HUES64 (cell line): Measurements from ENCODE around the gene OXGR1.
"Not testable (repeated sequence)": the region's sequence is repeated elsewhere in the genome, so short reads cannot be mapped to it uniquely, and the experiment has no call there.

ENCODE experiments used
- H3K27ac ChIP-seq: 2 replicates; pipeline ENCODE4 v1.7.0; 2013; ENCODE audit warnings: low read depth, low read length, inconsistent platforms
- H3K27me3 ChIP-seq: 2 replicates; pipeline ENCODE4 v1.6.1; 2013; ENCODE audit warnings: mild to moderate bottlenecking, low read length; ENCODE audit not compliant: insufficient read depth
- H3K36me3 ChIP-seq: 2 replicates; pipeline ENCODE4 v1.6.1; 2013; ENCODE audit warnings: mild to moderate bottlenecking, low read length; ENCODE audit not compliant: insufficient read depth
- H3K4me1 ChIP-seq: 2 replicates; pipeline ENCODE4 v1.6.1; 2013; ENCODE audit warnings: mild to moderate bottlenecking, low read length, moderate library complexity; ENCODE audit not compliant: insufficient read depth
- H3K4me3 ChIP-seq: 2 replicates; pipeline ENCODE4 v1.5.1; 2013; ENCODE audit warnings: mild to moderate bottlenecking, low read length, moderate library complexity
- H3K9ac ChIP-seq: 2 replicates; pipeline ENCODE4 v1.6.1; 2013; ENCODE audit warnings: mild to moderate bottlenecking, low read depth, low read length
- H3K9me3 ChIP-seq: 2 replicates; pipeline ENCODE4 v1.6.1; 2013; ENCODE audit warnings: low read depth, low read length; ENCODE audit not compliant: insufficient read depth
- WGBS: fragments of 150-250, 120-280 bp; methylation state at CpG from one replicate; pipeline ENCODE4 v1.1.7; 2013; ENCODE audit warnings: missing lambda C conversion rate; 5-methylcytosine and 5-hydroxymethylcytosine counted together

OXGR1 gene

DNA sequence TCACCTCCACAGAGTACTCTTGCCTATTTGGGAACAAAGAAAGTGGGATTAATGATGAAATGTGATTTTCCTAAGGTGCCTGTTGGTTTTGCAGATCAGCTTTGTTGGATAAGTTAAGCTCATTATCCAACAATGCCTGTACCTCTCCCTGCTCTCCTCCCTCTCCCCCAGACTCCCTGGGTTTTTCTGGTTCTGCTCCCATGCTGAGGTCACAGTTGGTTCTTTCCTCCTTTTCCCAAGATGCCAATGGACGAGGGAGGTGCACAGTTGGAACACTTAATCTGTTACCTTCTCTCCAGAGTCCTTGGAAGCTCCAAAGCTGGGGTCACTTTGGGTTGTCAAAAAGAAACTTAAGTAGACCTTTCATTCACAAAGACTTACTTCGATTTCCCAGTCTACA is 1.6 kb downstream of the OXGR1 start:
- Histone ChIP-seq H3K9ac (no peak overlapping the region), H3K36me3 (no peaks in the 10 kb centered on the region), H3K4me3 (no peak overlapping the region), H3K27ac (no peak overlapping the region), H3K27me3 (peaks cover 57% of the 10 kb centered on the region), H3K4me1 (no peaks in the 10 kb centered on the region), H3K9me3 (no peaks in the 10 kb centered on the region)
- WGBS: 69% methylated on average over 1 of the region's 2 CpGs

GRCh38 chr13:96991072-96991471 is 3.2 kb downstream of the OXGR1 start:
- 100% methylated on average over 3 of the region's 3 CpGs for WGBS
- no peak overlapping the region for H3K27ac ChIP-seq
- no peaks in the 10 kb centered on the region for H3K36me3 ChIP-seq
- no peaks in the 10 kb centered on the region for H3K4me1 ChIP-seq
- peaks cover 41% of the 10 kb centered on the region for H3K27me3 ChIP-seq
- no peak overlapping the region for H3K9ac ChIP-seq
- H3K9me3 ChIP-seq: no peaks in the 10 kb centered on the region
- H3K4me3 ChIP-seq: no peak overlapping the region

DNA sequence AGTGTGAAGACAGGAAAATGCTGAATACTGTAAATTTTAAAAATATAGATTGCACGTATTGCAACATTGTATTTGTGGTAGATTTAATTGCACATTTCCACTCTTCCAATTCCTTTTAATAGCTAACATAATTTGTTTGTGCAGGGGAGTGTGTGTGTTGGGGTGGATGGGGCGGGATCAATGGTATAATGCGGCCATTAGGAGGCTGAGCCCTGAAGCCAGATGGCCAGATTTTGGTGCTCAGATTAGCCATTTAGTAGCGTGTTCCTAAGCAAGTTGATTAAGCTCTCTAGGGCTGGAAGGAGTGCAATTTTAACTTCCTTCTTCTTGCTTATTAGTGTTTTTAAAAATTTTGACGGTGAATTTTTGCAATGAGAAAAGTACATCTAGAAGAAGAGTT is 5.8 kb downstream of the OXGR1 start:
- H3K4me1 ChIP-seq: no peaks in the 10 kb centered on the region
- H3K4me3 ChIP-seq: no peak overlapping the region
- no peaks in the 10 kb centered on the region for H3K36me3 ChIP-seq
- no peak overlapping the region for H3K9ac ChIP-seq
- peaks cover 15% of the 10 kb centered on the region for H3K27me3 ChIP-seq
- H3K9me3 ChIP-seq: no peaks in the 10 kb centered on the region
- 94% methylated on average over 4 of the region's 5 CpGs for WGBS
- H3K27ac ChIP-seq: no peak overlapping the region

DNA sequence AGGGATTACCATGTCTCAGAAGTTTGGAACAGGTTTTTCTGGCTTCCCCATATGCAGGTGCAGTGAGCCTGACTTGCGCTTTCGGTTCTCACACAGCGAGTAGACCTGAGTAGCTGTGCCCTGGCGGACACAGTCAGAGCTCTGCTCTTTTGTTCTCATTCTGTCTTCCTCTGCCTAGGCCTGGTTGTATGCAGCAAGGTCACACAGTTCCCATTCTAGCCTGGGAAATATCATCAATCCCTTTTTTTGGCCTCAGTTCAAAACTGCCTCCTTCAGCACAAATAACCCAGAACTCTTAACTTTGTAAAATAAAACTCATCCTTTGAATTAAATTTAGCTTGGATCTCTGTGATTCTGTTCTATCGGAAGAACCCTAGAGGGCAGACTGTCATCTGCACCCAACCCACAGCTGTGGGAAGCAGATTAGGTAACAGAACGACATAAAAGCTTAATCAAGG is 10.2 kb downstream of the OXGR1 start:
- no peak overlapping the region for H3K27ac ChIP-seq
- H3K9me3 ChIP-seq: no peaks in the 10 kb centered on the region; the same call in 1 of the 2 replicates
- H3K9ac ChIP-seq: no peak overlapping the region
- H3K4me1 ChIP-seq: no peaks in the 10 kb centered on the region
- no peaks in the 10 kb centered on the region for H3K36me3 ChIP-seq
- H3K27me3 ChIP-seq: no peaks in the 10 kb centered on the region
- WGBS: 67% methylated on average over 6 of the region's 6 CpGs
- no peak overlapping the region for H3K4me3 ChIP-seq

- WGBS: 98% methylated on average over 2 of the region's 2 CpGs
- no peaks in the 10 kb centered on the region; the same call in 1 of the 2 replicates for H3K9me3 ChIP-seq
- no peaks in the 10 kb centered on the region for H3K36me3 ChIP-seq
- H3K27ac ChIP-seq: no peak overlapping the region
- H3K27me3 ChIP-seq: no peaks in the 10 kb centered on the region
- no peak overlapping the region for H3K9ac ChIP-seq
- no peak overlapping the region for H3K4me3 ChIP-seq
- H3K4me1 ChIP-seq: no peaks in the 10 kb centered on the region
Observed at GRCh38 chr13:96982672-96983071, 11.6 kb downstream of the OXGR1 start.

GRCh38 chr13:96979861-96980260 is 14.4 kb downstream of the OXGR1 start:
- H3K9me3 ChIP-seq, H3K27ac ChIP-seq, H3K27me3 ChIP-seq, H3K4me1 ChIP-seq, H3K4me3 ChIP-seq, H3K36me3 ChIP-seq, H3K9ac ChIP-seq: not testable (repeated sequence)
- 92% methylated on average over 1 of the region's 1 CpG for WGBS

DNA sequence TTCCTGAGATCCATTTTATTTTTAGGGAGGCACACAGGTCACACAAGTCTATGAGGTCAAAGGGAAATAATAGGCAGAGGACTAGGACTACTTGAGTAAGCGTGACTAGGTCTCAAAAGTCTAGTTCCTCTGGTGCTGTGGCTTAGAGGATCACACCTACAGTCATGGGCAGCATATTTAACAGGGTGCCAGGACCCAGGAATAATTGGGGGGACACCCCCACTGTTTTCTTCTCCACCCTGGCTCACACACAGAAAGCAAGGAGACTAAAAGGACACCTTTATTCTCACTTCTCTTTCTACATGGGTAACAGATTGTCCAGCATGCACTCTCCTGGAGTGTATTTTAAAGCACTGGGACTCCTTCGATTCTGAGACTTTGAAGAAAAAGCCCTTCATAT is 26.2 kb downstream of the OXGR1 start:
- WGBS: 97% methylated on average over 2 of the region's 2 CpGs
- no peaks in the 10 kb centered on the region for H3K36me3 ChIP-seq
- H3K4me3 ChIP-seq: no peak overlapping the region
- H3K4me1 ChIP-seq: no peaks in the 10 kb centered on the region
- H3K9ac ChIP-seq: no peak overlapping the region
- H3K27ac ChIP-seq: no peak overlapping the region
- peaks cover 33% of the 10 kb centered on the region for H3K9me3 ChIP-seq
- no peaks in the 10 kb centered on the region for H3K27me3 ChIP-seq

DNA sequence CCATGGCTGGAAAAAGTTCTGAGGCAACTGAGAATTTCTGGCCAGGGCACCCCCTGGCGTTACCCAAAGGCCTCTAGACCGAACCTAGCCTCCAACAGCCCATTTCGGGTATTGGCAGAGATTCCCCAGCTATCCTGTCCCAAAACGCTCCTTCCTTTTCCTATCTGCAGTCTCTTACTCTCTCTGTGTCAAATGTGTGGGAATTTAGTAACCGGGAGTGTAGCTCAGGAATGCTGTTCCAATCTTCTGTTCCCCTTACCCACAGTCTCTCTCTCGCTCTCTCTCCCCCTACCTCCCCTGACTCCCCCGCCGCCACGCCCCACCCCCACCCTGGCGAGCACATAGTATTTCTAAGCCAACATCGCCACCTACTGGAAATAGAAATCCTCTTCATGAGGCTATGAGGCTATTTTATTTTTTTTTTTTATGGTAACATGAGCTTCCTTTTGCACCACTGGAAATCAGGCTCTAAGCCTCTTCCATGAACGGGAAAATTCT is 27.0 kb downstream of the OXGR1 start:
- Histone ChIP-seq H3K4me1 (no peaks in the 10 kb centered on the region), H3K4me3 (no peak overlapping the region), H3K27ac (no peak overlapping the region), H3K9me3 (peaks cover 33% of the 10 kb centered on the region), H3K9ac (no peak overlapping the region), H3K36me3 (no peaks in the 10 kb centered on the region), H3K27me3 (no peaks in the 10 kb centered on the region)
- WGBS: 95% methylated on average over 6 of the region's 12 CpGs

- H3K27ac ChIP-seq: no peak overlapping the region
- H3K27me3 ChIP-seq: no peaks in the 10 kb centered on the region
- H3K4me1 ChIP-seq: no peaks in the 10 kb centered on the region
- no peak overlapping the region for H3K9ac ChIP-seq
- H3K9me3 ChIP-seq: peaks cover 33% of the 10 kb centered on the region
- H3K36me3 ChIP-seq: no peaks in the 10 kb centered on the region
- no peak overlapping the region for H3K4me3 ChIP-seq
- WGBS: 94% methylated on average over 12 of the region's 12 CpGs
Observed at GRCh38 chr13:96966415-96967102, 27.7 kb downstream of the OXGR1 start.

DNA sequence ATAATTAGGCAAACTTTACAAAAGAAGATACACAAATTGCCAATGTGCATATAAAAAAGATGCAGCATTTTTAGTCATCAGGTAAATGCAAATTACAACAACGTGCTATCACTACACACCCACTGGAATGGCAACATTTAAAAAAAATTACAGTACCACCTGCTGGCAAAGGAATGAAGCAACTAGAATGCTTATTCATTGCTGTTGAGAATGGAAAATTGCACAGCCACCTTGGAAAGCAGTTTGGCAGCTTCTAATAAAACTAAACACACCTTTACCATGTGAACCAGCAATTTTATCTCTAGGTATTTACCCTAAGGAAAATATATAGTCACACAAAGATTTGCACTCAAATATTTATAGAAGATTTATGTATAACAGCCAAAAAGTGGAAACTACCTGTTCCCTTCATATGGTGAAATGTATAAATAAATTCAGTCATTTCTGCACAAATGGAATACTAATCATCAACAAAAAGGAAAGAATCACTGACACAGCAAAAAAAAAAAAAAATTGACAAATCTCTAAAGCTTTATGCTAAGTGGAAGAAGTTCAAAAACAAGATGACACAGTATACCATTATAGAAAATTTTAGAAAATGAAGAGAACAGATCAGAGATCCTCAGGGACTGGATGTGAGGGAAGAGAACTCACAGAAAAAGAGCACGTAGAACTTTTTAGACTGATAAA is 30.3 kb downstream of the OXGR1 start:
- Histone ChIP-seq H3K4me1 (no peaks in the 10 kb centered on the region), H3K4me3 (no peak overlapping the region), H3K36me3 (no peaks in the 10 kb centered on the region), H3K9me3 (peaks cover 24% of the 10 kb centered on the region), H3K27me3 (no peaks in the 10 kb centered on the region), H3K9ac (no peak overlapping the region), H3K27ac (no peak overlapping the region)
- 91% methylated on average over 2 of the region's 2 CpGs for WGBS

- H3K36me3 ChIP-seq: no peaks in the 10 kb centered on the region
- no peak overlapping the region for H3K9ac ChIP-seq
- H3K4me3 ChIP-seq: no peak overlapping the region
- no peak overlapping the region for H3K27ac ChIP-seq
- 83% methylated on average over 2 of the region's 3 CpGs for WGBS
- H3K4me1 ChIP-seq: no peaks in the 10 kb centered on the region
- H3K27me3 ChIP-seq: no peaks in the 10 kb centered on the region
- H3K9me3 ChIP-seq: no peaks in the 10 kb centered on the region
Observed at GRCh38 chr13:96960379-96960778, 33.9 kb downstream of the OXGR1 start.
